K562 (cell line): Measurements from ENCODE around the gene CCDC117. TPM values are rescaled to one million over a fixed set of nuclear protein-coding genes. Genes with fewer than 3 reads are reported as not detected.

ENCODE experiments used
- CHD4 ChIP-seq: fragments of 200-600 bp; sonication (generic); IDR thresholded peaks from 3 replicates; pipeline ENCODE4 v1.6.1; 2012; ENCODE audit warnings: low read depth, mild to moderate bottlenecking, mixed read lengths, low read length, inconsistent platforms; ENCODE audit not compliant: insufficient read depth, insufficient replicate concordance, poor library complexity, severe bottlenecking
- ETS2 ChIP-seq: IDR thresholded peaks from 2 replicates; pipeline ENCODE4 v1.6.1; 2016; ENCODE audit warnings: borderline replicate concordance, missing genetic modification characterization, mild to moderate bottlenecking, moderate library complexity, missing compliant biosample characterization; ENCODE audit not compliant: poor library complexity, severe bottlenecking
- GATAD2A ChIP-seq: fragments of 450-650 bp; IDR thresholded peaks from 2 replicates; pipeline ENCODE4 v1.6.1; 2017
- KAT2B ChIP-seq: IDR thresholded peaks from one replicate; pipeline ENCODE4 v1.6.1; 2012; ENCODE audit warnings: low read depth, mild to moderate bottlenecking, control low read depth, inconsistent platforms, low read length, moderate library complexity
- MEIS2 ChIP-seq: fragments of 450-650 bp; IDR thresholded peaks from 2 replicates; pipeline ENCODE4 v1.6.1; 2014; ENCODE audit warnings: mild to moderate bottlenecking; ENCODE audit not compliant: partially characterized antibody
- MTA1 ChIP-seq: fragments of 450-650 bp; IDR thresholded peaks from 2 replicates; pipeline ENCODE4 v1.6.1; 2017; ENCODE audit warnings: borderline replicate concordance
- NBN ChIP-seq: fragments of 450-650 bp; IDR thresholded peaks from 2 replicates; pipeline ENCODE4 v1.6.1; 2016; ENCODE audit warnings: low read depth, mild to moderate bottlenecking
- NEUROD1 ChIP-seq: fragments of 150-350 bp; IDR thresholded peaks from 2 replicates; pipeline ENCODE4 v1.6.1; 2014; ENCODE audit warnings: borderline replicate concordance, low read length, low read depth; ENCODE audit not compliant: partially characterized antibody
- NFRKB ChIP-seq: fragments of 450-650 bp; IDR thresholded peaks from 2 replicates; pipeline ENCODE4 v1.6.1; 2016; ENCODE audit warnings: low read depth
- SMAD2 ChIP-seq: fragments of 150-350 bp; IDR thresholded peaks from 2 replicates; pipeline ENCODE4 v1.6.1; 2014; ENCODE audit warnings: low read depth, mild to moderate bottlenecking, low read length
- SMARCE1 ChIP-seq: fragments of 450-650 bp; IDR thresholded peaks from 2 replicates; pipeline ENCODE4 v1.7.1; 2016; ENCODE audit warnings: mild to moderate bottlenecking
- TAF1 ChIP-seq: IDR thresholded peaks from 2 replicates; pipeline ENCODE4 v1.6.1; 2011; ENCODE audit warnings: mild to moderate bottlenecking, low read length, moderate library complexity; ENCODE audit not compliant: insufficient read depth, control insufficient read depth, severe bottlenecking; ENCODE audit errors: extremely low read depth
- ZNF316 ChIP-seq: fragments of 450-650 bp; IDR thresholded peaks from 2 replicates; pipeline ENCODE4 v1.6.1; 2016
- ZNF507 ChIP-seq: conservative IDR thresholded peaks from 2 replicates; pipeline ENCODE4 v1.6.1; 2017; ENCODE audit warnings: missing genetic modification characterization, missing compliant biosample characterization
- polyA plus RNA-seq, 8 experiments: library from polyadenylated mRNA; depleted of rRNA in 4 of 8; stranded (reverse) in 5 of 8; unstranded in 3 of 8; fragments of >200 nt; fragmentation: Nextera tagmentation in 2 of 8; fragmentation: Illumina TruSeq in 1 of 8; extraction: Ambion mirVana in 2 of 8; extraction: Trizol in 1 of 8; gene quantifications; 2 replicates each; pipeline versions ENCODE4 v1.2.1 to v1.2.3, GENCODE V29; 2011 to 2014; ENCODE audit warnings: inconsistent platforms in 1 of 8, missing spikeins in 1 of 8
- total RNA-seq, 7 experiments: library from RNA; depleted of rRNA in 6 of 7; stranded (reverse); fragments of >200 nt in 6 of 7; fragmentation: Illumina TruSeq in 2 of 7; extraction: Trizol in 2 of 7; gene quantifications; 2 replicates each; pipeline versions ENCODE4 v1.2.1 to v1.2.3, GENCODE V29; 2011 to 2021; ENCODE audit warnings: low replicate concordance in 1 of 7
- TF ChIP-seq, protein P1 (sequence below): fragments of 250-450 bp; sonication (Bioruptor Pico); IDR thresholded peaks from 2 replicates; pipeline ENCODE4 v1.4.0; 2020; ENCODE audit warnings: mild to moderate bottlenecking, moderate library complexity
- TF ChIP-seq, protein P2 (sequence below): fragments of 450-650 bp; conservative IDR thresholded peaks from 2 replicates; pipeline ENCODE4 v1.6.1; 2016; ENCODE audit warnings: missing genetic modification characterization, low read depth, mild to moderate bottlenecking, missing compliant biosample characterization, moderate library complexity
- TF ChIP-seq, protein P3 (sequence below): sonication (generic); formaldehyde crosslinking; IDR thresholded peaks from 2 replicates; pipeline ENCODE4 v1.8.1; 2022; ENCODE audit warnings: missing genetic modification reagents
- TF ChIP-seq, protein P4 (sequence below): sonication (generic); formaldehyde crosslinking; IDR thresholded peaks from 2 replicates; pipeline ENCODE4 v1.8.0; 2023; ENCODE audit warnings: mild to moderate bottlenecking, missing genetic modification reagents
- TF ChIP-seq, protein P5 (sequence below): sonication (generic); formaldehyde crosslinking; IDR thresholded peaks from 2 replicates; pipeline ENCODE4 v1.8.0; 2023; ENCODE audit warnings: mild to moderate bottlenecking, missing genetic modification reagents

The CCDC117 gene
- total and polyA plus RNA-seq, 9 of the 15 experiments (the other 6 are each of a cell fraction or from before 2014, with no cell fraction given): 5.7 to 23.3 (median 15.8) TPM

DNA sequence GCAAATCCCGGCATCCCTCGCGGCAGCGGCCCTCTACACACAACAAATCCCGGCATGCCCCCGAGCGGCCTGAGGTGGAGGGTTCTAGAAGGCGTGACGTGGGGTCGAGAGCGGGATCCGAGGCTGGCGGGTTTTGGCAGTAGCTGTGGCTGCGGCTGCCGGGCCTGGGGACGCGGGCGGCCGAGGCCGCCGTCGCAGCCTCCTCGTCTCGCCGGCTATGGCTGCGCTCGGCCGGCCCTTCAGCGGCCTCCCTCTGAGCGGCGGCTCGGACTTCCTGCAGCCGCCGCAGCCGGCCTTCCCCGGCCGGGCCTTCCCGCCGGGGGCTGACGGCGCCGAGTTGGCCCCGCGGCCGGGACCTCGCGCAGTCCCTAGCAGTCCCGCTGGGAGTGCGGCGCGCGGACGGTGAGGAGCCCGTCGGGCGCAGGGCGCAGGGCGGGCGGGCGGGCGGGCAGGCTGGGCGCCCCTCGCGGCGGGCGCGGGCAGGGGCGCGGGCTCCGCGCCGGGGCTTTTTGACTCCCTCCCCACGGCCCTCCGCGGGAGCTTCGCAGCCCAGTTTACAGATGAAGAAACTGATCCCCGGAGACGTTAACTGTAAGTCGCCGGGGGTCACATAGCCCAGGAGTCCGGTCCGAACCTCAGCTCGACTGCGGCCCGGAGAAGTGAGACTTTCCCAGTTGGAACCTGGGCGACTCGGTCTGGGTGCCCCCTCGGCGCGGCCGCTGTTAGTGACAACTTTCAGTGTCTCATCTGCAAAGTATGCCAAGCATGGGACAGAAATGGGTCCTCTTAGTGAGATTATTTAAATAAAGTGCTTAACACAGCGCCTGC, at the start of gene CCDC117 (continued):
- TF ChIP-seq, protein P1, sequence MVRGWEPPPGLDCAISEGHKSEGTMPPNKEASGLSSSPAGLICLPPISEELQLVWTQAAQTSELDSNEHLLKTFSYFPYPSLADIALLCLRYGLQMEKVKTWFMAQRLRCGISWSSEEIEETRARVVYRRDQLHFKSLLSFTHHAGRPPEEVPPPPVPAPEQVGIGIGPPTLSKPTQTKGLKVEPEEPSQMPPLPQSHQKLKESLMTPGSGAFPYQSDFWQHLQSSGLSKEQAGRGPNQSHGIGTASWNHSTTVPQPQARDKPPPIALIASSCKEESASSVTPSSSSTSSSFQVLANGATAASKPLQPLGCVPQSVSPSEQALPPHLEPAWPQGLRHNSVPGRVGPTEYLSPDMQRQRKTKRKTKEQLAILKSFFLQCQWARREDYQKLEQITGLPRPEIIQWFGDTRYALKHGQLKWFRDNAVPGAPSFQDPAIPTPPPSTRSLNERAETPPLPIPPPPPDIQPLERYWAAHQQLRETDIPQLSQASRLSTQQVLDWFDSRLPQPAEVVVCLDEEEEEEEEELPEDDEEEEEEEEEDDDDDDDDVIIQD (CRISPR knock-in tag): no peak
- no peak for TF ChIP-seq SMAD2
- no peak for TF ChIP-seq NFRKB
- no peak for TF ChIP-seq NEUROD1
- TF ChIP-seq, protein P2, sequence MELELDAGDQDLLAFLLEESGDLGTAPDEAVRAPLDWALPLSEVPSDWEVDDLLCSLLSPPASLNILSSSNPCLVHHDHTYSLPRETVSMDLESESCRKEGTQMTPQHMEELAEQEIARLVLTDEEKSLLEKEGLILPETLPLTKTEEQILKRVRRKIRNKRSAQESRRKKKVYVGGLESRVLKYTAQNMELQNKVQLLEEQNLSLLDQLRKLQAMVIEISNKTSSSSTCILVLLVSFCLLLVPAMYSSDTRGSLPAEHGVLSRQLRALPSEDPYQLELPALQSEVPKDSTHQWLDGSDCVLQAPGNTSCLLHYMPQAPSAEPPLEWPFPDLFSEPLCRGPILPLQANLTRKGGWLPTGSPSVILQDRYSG (tag): no peak
- TF ChIP-seq NBN: no peak
- no peak for TF ChIP-seq ETS2 (tag)
- TF ChIP-seq KAT2B: no peak
- TF ChIP-seq MTA1: no peak
- no peak for TF ChIP-seq TAF1
- TF ChIP-seq, protein P3, sequence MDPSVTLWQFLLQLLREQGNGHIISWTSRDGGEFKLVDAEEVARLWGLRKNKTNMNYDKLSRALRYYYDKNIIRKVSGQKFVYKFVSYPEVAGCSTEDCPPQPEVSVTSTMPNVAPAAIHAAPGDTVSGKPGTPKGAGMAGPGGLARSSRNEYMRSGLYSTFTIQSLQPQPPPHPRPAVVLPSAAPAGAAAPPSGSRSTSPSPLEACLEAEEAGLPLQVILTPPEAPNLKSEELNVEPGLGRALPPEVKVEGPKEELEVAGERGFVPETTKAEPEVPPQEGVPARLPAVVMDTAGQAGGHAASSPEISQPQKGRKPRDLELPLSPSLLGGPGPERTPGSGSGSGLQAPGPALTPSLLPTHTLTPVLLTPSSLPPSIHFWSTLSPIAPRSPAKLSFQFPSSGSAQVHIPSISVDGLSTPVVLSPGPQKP (CRISPR knock-in tag): no peak
- TF ChIP-seq, protein P4, sequence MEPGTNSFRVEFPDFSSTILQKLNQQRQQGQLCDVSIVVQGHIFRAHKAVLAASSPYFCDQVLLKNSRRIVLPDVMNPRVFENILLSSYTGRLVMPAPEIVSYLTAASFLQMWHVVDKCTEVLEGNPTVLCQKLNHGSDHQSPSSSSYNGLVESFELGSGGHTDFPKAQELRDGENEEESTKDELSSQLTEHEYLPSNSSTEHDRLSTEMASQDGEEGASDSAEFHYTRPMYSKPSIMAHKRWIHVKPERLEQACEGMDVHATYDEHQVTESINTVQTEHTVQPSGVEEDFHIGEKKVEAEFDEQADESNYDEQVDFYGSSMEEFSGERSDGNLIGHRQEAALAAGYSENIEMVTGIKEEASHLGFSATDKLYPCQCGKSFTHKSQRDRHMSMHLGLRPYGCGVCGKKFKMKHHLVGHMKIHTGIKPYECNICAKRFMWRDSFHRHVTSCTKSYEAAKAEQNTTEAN (CRISPR knock-in tag): no peak
- TF ChIP-seq GATAD2A: no peak
- TF ChIP-seq, protein P5, sequence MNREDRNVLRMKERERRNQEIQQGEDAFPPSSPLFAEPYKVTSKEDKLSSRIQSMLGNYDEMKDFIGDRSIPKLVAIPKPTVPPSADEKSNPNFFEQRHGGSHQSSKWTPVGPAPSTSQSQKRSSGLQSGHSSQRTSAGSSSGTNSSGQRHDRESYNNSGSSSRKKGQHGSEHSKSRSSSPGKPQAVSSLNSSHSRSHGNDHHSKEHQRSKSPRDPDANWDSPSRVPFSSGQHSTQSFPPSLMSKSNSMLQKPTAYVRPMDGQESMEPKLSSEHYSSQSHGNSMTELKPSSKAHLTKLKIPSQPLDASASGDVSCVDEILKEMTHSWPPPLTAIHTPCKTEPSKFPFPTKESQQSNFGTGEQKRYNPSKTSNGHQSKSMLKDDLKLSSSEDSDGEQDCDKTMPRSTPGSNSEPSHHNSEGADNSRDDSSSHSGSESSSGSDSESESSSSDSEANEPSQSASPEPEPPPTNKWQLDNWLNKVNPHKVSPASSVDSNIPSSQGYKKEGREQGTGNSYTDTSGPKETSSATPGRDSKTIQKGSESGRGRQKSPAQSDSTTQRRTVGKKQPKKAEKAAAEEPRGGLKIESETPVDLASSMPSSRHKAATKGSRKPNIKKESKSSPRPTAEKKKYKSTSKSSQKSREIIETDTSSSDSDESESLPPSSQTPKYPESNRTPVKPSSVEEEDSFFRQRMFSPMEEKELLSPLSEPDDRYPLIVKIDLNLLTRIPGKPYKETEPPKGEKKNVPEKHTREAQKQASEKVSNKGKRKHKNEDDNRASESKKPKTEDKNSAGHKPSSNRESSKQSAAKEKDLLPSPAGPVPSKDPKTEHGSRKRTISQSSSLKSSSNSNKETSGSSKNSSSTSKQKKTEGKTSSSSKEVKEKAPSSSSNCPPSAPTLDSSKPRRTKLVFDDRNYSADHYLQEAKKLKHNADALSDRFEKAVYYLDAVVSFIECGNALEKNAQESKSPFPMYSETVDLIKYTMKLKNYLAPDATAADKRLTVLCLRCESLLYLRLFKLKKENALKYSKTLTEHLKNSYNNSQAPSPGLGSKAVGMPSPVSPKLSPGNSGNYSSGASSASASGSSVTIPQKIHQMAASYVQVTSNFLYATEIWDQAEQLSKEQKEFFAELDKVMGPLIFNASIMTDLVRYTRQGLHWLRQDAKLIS (CRISPR knock-in tag): no peak
- no peak for TF ChIP-seq ZNF507 (tag)
- no peak for TF ChIP-seq SMARCE1
- TF ChIP-seq ZNF316: no peak
- no peak for TF ChIP-seq CHD4
- TF ChIP-seq MEIS2: no peak
